ENCODE results near the gene CDC37L1.
"Not testable (repeated sequence)": the region's sequence is repeated elsewhere in the genome, so short reads cannot be mapped to it uniquely, and the experiment has no call there.

CDC37L1 gene

DNA sequence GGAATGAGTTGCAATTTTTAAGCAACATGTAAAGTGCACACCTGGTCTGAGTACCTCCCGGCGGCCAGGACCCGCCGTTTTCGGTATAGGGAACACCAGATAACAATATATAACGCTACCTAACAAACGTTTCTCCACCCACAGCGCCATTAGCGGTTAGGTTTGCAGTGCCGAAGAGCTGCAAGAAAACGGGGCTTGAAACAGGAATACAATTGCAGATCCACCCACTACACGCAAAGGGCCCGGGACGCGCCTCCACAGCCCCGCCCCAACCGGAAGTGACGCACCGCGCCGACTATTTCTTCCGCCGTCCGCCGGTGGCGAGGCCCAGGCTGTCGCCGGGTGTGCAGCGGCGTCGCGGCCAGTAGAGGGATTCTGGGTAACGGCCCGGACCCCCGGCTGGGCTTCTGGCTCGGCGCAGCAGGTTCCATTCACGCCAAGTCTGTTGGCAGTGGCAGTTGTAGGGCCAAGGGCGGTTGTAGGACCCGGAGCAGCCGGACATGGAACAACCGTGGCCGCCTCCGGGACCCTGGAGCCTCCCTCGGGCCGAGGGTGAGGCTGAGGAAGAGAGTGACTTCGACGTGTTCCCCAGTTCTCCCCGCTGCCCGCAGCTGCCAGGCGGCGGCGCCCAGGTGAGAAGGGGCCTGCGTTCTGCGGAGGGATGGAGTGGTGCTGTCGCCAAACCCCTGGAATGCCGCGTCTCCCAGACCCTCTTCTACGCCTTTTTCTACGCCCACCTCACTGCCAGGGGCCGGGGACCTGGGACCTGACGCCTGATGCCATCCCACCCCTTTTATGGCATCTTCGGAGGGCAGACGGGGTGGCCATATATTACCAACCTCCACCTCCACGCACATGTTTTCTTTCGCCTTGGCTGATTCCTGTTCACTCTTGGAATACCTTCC lies at the start of gene CDC37L1:
Gene CDC37L1, plus strand, starts transcription at position 302 of the 905 bp plus-strand sequence. Its CDS starts 199 bp downstream, at position 501.
- DNase-seq (ENCODE audit: extremely low read depth in 1 of 2, low read depth in 1 of 2) = peak; percentile 98 to 99

DNA sequence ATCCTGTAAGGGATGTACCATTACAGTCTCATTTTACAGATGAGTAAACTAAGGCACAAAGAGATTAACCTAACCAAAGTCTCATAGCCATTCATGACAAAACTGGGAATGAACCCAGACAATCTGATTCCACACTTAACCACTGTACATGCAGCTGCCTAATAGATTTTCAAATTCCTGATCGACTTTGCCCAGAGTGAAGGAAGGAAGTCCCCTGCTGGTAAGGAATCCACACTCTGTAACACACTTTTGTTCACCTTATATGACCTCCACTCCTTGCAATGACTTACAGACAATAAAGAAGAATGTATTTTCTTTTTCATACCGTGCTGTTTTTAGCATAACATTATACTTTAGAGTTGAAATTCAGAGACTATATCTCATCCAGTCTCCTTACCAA lies 48.5 kb upstream of the CDC37L1 start:
- DNase-seq (ENCODE audit: extremely low read depth in 1 of 2, low read depth in 1 of 2) = no peak

DNA sequence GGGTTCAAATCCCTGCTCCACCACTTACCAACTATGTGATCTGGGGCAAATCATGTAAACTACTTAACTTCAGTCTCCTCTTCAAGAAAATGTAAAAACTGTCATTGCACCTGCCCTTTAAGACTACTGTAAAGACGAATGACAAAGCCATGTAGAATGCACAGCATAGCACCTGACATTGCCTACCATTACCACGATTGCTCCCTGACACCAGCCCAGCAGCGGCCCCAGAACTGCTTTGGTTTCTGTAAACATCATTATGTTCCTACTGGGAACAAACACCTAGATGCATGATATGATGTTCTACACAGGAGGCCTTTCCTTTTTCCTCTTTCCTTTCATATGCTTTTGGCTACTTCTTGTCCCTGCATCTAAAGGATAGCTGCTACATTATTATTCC lies 40.4 kb upstream of the CDC37L1 start:
- DNase-seq (ENCODE audit: extremely low read depth in 1 of 2, low read depth in 1 of 2) = no peak

DNA sequence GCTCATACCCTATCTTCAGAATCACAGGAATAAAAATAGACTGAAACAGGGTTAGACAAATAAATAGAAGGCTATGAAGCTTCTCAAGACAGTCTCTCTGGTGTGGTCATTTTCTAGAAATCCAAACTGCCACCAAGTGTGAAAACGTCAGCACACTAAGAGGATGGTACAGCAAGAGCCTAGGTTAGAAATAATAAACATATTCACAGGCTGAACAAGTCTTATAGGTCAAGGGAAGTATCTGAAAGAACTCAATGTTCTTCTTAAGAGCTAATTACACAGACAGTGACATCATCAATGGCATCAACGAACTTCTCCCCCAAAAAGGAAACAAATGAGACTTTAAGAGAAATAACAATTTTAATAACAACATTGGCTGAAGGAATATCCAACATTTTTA lies 39.9 kb upstream of the CDC37L1 start:
- no peak for DNase-seq (ENCODE audit: extremely low read depth in 1 of 2, low read depth in 1 of 2)

DNA sequence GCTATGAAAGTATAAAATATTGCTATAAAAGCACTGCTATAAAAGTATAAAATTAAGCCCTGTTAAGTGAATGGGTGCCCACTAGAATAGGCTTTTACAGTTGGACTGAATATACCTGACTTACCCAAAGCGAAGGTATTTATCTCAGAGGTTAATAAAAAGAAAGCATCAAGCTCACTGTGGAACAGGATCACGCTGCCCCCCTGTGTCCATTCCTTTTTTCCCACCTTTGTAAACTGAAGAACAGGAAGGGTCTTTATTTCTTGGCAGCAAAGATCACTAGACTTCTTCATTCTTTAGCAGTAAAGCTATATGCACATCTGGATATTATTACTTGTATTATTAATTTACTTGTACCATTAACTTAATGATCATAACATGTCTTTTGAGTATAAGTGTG lies 39.3 kb upstream of the CDC37L1 start:
- DNase-seq (ENCODE audit: extremely low read depth in 1 of 2, low read depth in 1 of 2) = no peak

DNA sequence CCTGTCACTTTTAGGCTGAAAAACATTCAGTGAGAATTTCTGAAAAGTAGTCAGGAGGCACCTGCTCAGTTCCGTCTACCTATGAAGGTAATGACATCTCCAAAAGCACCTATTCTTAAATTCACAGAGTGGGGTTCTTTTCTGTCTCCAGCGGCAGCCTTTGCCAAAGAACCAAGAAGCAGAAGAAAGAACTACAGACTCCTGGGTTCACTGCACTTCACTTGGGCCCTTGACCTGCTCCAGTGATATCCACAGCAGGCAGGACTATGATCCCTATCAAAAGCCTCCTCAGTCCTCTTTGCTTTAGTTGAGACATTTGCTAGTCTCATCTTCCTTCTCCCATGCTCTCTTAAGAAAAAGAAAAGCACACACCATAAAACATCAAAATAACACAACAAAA lies 37.0 kb upstream of the CDC37L1 start:
- DNase-seq (ENCODE audit: extremely low read depth in 1 of 2, low read depth in 1 of 2) = no peak

DNA sequence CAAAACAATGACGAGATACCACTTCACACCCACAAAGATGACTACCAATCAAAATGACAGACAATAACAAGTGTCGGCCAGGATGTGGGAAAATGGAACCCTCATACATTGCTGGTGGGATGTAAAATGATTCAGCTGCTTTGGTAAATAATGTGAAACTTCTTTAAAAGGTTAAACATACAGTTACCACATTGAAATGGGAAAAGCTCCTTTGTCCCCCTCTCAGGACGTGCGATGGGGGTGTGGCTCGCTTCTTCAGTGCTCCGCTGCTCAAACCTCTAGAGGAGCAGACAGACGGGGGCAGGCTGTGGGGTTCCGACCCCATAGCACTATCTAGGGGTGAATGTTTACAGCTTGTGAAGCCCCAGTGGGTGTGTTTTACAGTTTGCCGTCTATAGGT lies 25.3 kb upstream of the CDC37L1 start:
- DNase-seq (ENCODE audit: extremely low read depth in 1 of 2, low read depth in 1 of 2) = no peak

DNA sequence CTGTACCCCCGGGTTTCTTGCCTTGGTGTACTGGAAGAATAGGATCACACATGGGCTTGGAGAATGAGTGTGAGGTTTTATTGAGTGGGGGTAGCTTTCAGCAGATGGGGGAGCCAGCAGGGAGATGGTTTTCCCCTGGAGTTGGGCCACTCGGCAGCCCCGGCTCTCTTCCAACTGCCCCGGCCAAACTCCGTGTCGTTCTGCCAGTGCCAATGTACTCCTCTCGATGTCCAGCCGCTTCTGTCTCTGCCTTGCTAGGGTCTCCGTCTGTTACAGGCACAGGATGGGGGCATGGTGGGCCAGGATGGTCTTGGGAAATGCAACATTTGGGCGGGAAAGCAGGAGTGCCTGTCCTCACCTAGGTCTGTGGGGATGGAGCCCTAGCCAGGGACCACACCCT lies 24.8 kb upstream of the CDC37L1 start:
- DNase-seq (ENCODE audit: extremely low read depth in 1 of 2, low read depth in 1 of 2) = no peak

DNA sequence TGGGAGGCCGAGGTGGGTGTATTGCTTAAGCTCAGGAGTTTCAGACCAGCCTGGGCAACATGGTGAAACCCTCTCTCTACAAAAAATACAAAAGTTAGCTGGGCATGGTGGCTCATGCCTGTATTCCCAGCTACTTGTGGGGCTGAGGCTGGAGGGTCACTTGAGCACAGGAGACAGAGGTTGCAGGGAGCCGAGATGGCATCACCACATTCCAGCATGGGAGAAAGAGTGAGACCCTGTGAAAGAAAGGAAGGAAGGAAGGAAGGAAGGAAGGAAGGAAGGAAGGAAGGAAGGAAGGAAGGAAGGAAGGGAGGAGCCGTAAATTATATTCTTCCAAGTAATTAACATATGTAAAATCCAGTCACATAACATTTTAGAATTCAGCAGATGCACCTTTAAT lies 23.2 kb upstream of the CDC37L1 start:
- DNase-seq (ENCODE audit: extremely low read depth in 1 of 2, low read depth in 1 of 2) = not testable (repeated sequence)

DNA sequence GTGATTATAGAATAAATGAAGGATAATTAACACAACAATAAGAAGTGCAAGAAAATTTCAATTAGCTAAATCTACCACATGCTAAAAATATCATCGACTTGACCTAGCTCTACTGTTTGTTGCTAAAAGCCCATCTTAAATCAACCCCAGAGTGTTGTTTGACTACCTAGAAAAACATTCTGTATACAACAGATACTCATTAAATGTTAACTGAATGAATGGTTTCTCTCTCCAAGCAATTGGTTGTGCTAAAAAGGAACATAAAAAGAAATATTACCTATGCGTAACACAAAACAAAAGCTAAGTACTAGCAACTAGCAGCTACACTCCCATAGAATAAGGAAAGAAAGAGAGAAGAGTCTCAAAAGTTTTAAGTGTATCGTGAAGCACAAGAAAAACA lies 22.7 kb upstream of the CDC37L1 start:
- DNase-seq (ENCODE audit: extremely low read depth in 1 of 2, low read depth in 1 of 2) = no peak

DNA sequence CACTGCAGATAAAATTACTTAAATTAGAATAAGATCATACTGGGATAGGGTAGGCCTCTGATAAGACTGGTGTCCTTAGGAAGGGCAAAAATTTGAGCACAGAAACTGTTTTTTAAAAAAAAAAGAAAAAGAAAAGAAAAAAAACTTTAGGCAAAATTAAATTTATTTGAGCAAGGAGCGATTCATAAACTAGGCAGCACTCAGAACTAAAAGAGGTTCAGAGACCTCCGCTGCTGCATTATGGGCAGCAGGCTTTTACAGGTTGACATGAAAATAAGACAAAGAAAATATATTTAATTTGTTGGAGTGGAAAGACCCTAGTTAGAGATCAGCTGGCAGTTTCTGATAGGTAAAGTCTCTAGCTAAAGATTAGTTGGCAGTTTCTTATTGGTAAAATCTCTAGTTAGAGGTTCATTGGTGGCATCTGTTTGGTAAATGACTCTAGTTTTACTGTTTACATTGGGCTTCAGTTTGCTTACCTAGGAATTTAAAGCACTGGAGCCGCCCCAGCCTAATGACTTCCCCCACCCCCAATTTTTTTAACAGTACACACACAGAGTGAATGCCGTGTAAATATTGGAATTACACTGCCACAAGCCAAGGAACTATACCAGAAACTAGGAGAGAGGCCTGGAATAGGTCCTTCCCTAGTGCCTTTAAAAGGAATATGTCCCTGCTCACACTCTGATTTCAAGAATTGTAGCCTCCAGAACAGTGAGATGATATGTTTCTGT lies 21.8 kb upstream of the CDC37L1 start:
- DNase-seq (ENCODE audit: extremely low read depth in 1 of 2, low read depth in 1 of 2) = no peak

DNA sequence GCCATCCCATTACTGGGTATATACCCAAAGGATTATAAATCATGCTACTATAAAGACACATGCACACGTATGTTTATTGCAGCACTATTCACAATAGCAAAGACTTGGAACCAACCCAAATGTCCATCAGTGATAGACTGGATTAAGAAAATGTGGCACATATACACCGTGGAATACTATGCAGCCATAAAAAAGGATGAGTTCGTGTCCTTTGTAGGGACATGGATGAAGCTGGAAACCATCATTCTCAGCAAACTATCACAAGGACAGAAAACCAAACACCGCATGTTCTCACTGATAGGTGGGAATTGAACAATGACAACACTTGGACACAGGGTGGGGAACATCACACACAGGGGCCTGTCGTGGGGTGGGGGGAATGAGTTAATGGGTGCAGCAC lies 18.7 kb upstream of the CDC37L1 start:
- DNase-seq (ENCODE audit: extremely low read depth in 1 of 2, low read depth in 1 of 2) = not testable (repeated sequence)

DNA sequence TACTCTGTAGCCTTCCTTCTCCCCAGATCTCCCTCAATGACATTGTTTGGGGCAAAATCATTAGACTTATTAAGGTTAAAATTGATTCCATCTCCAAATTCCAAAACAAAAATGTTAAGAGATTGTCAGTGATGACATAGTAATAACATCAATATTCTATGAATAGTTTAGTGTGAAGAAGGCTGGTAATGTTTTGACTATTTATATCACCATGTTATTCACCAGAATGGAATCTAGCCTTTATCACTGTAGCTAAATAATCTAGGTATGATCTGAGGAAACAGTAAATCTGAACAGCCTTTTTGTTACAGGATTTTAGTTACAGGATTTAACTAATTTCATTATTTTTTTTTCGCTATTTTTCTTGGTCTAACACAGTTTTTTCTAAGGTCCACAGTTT lies 18.2 kb upstream of the CDC37L1 start:
- DNase-seq (ENCODE audit: extremely low read depth in 1 of 2, low read depth in 1 of 2) = no peak

DNA sequence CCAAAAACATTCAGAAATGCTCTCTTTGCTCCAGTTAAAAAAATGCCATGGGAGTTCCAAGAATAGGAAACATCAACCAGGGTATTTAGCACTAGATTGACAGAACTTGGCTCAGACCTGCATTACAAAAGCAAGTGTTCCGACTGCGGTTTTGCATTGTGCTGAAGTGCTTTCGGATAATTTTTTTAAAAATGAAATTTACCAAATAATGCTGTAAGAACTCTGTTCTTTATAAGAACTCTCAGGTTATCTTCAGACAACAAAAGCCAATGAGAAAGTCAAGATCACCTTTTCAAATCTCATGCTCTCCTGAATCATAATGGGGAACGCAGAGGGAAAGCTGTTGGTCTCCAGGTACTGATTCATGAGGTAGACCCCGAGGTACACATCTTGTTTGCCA lies 17.8 kb upstream of the CDC37L1 start:
- DNase-seq (ENCODE audit: extremely low read depth in 1 of 2, low read depth in 1 of 2) = no peak

DNA sequence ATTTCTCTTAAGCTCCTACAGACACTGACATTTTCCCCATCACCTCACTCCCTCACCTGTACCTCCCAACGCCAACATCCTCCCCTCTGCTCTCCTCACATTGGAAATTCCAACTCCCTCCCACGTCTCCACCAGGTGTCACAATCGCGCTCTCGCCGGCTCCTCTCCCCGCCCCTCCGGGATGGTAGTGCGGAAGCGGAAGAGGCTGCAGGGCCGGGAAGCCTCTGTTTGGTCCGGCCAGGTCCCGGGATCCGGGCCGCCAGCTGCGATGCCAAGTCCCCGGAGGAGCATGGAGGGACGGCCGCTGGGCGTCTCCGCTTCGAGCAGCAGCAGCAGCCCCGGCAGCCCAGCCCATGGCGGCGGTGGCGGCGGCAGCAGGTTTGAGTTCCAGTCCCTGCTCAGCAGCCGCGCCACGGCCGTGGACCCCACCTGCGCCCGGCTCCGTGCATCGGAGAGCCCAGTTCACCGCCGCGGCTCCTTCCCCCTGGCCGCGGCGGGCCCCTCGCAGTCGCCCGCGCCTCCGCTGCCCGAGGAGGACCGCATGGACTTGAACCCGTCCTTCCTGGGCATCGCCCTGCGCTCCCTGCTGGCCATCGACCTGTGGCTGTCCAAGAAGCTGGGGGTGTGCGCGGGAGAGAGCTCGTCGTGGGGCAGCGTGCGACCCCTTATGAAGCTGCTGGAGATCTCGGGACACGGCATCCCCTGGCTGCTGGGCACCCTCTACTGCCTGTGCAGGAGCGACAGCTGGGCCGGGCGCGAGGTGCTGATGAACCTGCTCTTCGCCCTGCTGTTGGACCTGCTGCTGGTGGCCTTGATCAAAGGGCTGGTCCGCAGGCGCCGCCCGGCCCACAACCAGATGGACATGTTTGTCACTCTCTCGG lies 17.0 kb upstream of the CDC37L1 start, which contains the start of gene PLPP6:
Gene PLPP6, plus strand, starts transcription at position 187 of the 881 bp plus-strand sequence. Its CDS starts 82 bp downstream, at position 269.
- DNase-seq (ENCODE audit: extremely low read depth in 1 of 2, low read depth in 1 of 2) = peak in 1 of 2 donors; percentile 53

DNA sequence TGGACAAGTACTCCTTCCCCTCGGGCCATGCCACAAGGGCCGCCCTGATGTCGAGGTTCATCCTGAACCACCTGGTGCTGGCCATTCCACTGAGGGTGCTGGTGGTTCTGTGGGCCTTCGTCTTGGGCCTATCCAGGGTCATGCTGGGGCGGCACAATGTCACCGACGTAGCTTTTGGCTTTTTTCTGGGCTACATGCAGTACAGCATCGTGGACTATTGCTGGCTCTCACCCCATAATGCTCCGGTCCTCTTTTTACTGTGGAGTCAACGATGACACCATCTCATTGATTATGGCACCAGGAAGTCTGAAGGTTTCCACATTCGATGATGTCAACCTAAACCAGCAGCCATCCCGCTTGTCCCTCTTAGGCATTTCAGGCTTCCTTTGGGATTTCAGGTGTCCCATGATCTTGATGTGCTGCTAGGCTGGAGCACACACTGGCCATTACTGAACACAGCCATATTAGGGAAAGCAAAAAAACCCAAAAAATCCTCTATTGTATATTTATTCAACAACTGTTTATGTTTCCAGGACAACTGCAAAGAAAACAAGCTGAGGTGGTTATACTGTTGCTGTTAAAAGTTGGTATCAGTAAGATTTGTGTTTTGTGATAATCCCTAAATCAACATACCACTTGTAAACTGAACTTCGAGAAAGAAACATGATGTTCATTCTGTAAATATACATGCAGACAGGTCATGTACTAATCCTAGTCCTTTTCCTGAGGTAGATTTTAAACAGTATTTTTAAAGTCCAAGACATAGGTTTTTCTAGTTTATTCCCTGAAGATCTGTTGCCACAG lies 16.2 kb upstream of the CDC37L1 start:
- DNase-seq (ENCODE audit: extremely low read depth in 1 of 2, low read depth in 1 of 2) = no peak

DNA sequence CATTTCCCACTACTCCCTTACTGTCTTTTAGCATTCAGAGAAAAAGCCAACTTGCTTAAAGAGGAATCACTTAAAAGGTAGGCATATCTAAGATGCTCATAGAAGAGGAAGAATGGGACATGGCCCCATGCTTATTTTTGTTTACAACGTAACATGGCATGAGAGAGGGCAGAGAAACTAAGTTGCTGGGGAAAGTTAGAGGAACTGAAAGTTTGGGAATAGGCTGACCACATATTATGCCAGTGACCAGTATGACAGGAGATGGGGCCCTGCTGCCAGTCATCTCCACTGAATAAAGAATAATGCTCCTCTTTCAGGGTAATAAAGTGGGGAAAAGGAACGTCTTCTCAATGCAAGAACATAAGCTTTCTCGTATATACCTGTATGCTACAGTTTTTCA lies 15.4 kb upstream of the CDC37L1 start:
- DNase-seq (ENCODE audit: extremely low read depth in 1 of 2, low read depth in 1 of 2) = no peak

DNA sequence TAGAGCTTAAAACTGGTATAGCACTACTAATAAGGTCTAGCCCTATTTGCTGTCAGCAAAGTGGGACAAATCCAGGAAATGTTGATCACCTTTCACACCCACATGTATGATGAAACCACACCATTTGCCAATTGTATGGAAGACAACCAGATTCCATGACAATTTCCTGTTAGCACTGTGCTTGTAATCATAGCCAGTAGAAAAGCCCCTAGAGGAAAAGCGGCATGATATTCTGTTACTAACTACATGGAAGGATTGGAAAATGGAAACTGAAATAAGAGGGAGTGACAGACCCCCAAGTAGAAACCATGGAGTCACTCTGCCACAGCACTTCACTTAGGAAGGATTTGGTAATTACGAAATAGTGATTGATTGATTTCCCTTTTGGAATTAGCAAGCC lies 14.0 kb upstream of the CDC37L1 start:
- DNase-seq (ENCODE audit: extremely low read depth in 1 of 2, low read depth in 1 of 2) = no peak

DNA sequence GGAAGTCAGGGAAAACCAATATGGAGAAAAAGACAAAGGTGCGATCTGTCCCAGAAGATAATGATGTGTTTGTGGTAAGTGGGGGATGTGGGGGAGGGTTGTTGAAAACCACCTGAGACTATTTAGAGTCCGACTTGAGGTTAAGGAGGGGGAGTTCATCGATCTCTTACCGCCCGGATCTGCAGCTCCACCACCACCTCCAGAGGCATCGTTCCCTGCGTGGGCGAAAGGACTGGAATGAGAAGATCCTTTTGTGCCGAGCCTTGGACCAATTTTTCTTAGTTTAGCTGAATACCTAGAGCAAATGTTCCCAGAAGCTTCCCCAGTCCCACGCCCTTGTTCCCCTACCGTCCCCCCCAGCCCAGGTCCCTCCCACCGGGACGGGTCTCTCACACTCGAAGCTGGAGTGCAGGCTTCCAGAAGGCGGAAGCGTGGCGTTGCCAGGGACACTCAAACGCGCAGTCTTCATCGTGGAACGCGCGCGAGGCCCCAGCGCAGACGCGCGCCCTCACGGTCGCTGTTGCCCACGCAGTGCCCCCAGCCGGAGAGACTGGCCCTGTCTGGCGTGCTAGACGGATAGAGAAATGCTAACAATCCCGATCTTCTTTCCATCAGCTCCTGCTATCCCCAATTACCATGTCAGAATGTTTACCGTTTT lies 13.2 kb upstream of the CDC37L1 start, which contains the start of gene SPATA6L:
Gene SPATA6L, minus strand, starts transcription at position 439 of the 658 bp plus-strand sequence. Its CDS starts 230 bp downstream, at position 209.
- DNase-seq (ENCODE audit: extremely low read depth in 1 of 2, low read depth in 1 of 2) = peak in 1 of 2 donors; percentile 34

All from activated CD8-positive, alpha-beta memory T cell treated with anti-CD3 and anti-CD28 coated beads for 1 hour (primary cell).